ENCODE measurements around the gene CST11.

- TF ChIP-seq CTCF (IDR thresholded peaks at IDR 0.05; ENCODE audit: low read depth, low read length) (no peak), EZH2phosphoT487 (IDR thresholded peaks at IDR 0.05; ENCODE audit: low read depth) (no peak)
Measured at GRCh38 chr20:23412026-23412425, 40.6 kb downstream of the CST11 start.
